HPDE6-E6E7 (cell line): ENCODE measurements around the gene MMP12.
A peak's percentile ranks its signal among the peaks of the same experiment; 100 is the strongest.

Source experiments
- DNase-seq: peaks from one replicate; pipeline ENCODE4 v3.0.0; 2011; ENCODE audit warnings: missing footprints; ENCODE audit errors: extremely low spot score

The MMP12 gene

GRCh38 chr11:102850973-102851745, 23.6 kb downstream of the MMP12 start:
- peak; percentile 52 for DNase-seq

GRCh38 chr11:102849311-102849710, 25.5 kb downstream of the MMP12 start:
- peak; percentile 33 for DNase-seq

GRCh38 chr11:102846292-102846691, 28.5 kb downstream of the MMP12 start:
- peak; percentile 26 for DNase-seq

- no peak for DNase-seq
These were observed 31.3 kb downstream of the MMP12 start, which contains the start of gene MMP3 for GRCh38 chr11:102843489-102843888. MMP3 (minus strand) TSS chr11:102843609; CDS start chr11:102843546, 63 bp downstream.

- no peak for DNase-seq
These were observed 31.9 kb downstream of the MMP12 start for GRCh38 chr11:102842930-102843329.

GRCh38 chr11:102840018-102840417, 34.8 kb downstream of the MMP12 start:
- DNase-seq: no peak

GRCh38 chr11:102837646-102838045, 37.1 kb downstream of the MMP12 start:
- DNase-seq: no peak

GRCh38 chr11:102837156-102837555, 37.6 kb downstream of the MMP12 start:
- no peak for DNase-seq

- peak; percentile 23 for DNase-seq
These were observed 38.4 kb downstream of the MMP12 start for GRCh38 chr11:102836290-102836875.

GRCh38 chr11:102833731-102834130, 41.1 kb downstream of the MMP12 start:
- no peak for DNase-seq

GRCh38 chr11:102832612-102833011, 42.2 kb downstream of the MMP12 start:
- no peak for DNase-seq

- no peak for DNase-seq
These were observed 43.0 kb downstream of the MMP12 start for GRCh38 chr11:102831489-102832440.

GRCh38 chr11:102831128-102831488, 43.7 kb downstream of the MMP12 start:
- DNase-seq: no peak

- DNase-seq: peak; percentile 31
These were observed 44.6 kb downstream of the MMP12 start for GRCh38 chr11:102830001-102830727.

- no peak for DNase-seq
These were observed 45.3 kb downstream of the MMP12 start for GRCh38 chr11:102829316-102830000.

GRCh38 chr11:102824556-102824955, 50.2 kb downstream of the MMP12 start:
- DNase-seq: no peak

GRCh38 chr11:102819491-102819890, 55.3 kb downstream of the MMP12 start:
- no peak for DNase-seq

GRCh38 chr11:102813484-102813883, 61.3 kb downstream of the MMP12 start:
- peak; percentile 33 for DNase-seq
